Astrocyte (in vitro differentiated cells and primary cell): ENCODE results near the gene RALB. TPM values are rescaled to one million over a fixed set of nuclear protein-coding genes. Genes with fewer than 3 reads are reported as not detected.
A peak's percentile ranks its signal among the peaks of the same experiment; 100 is the strongest.

Experiments used
- DNase-seq: peaks from one replicate; pipeline ENCODE4 v3.0.0-alpha.2; 2010; ENCODE audit warnings: low read depth
- FAIRE-seq: peaks from 2 replicates; lab custom pipeline; 2011; peaks lifted over from hg19 to GRCh38; lab: Jason Lieb, UNC
- H2AFZ ChIP-seq: 2 replicates; pipeline ENCODE4 v1.6.0; 2012; ENCODE audit warnings: low read depth, low read length, inconsistent platforms
- H3K27ac ChIP-seq: 2 replicates; pipeline ENCODE4 v1.5.1; 2011; ENCODE audit warnings: low read depth, low read length, inconsistent platforms
- H3K27me3 ChIP-seq: 2 replicates; pipeline ENCODE4 v1.6.0; 2011; ENCODE audit warnings: low read length, inconsistent platforms; ENCODE audit not compliant: insufficient read depth
- H3K36me3 ChIP-seq: 2 replicates; pipeline ENCODE4 v1.5.1; 2011; ENCODE audit warnings: low read length, inconsistent platforms; ENCODE audit not compliant: insufficient read depth
- H3K4me1 ChIP-seq: 2 replicates; pipeline ENCODE4 v1.5.1; 2011; ENCODE audit warnings: low read length, inconsistent platforms; ENCODE audit not compliant: insufficient read depth
- H3K4me2 ChIP-seq: 2 replicates; pipeline ENCODE4 v1.6.0; 2012; ENCODE audit warnings: low read length, inconsistent platforms
- H3K4me3 ChIP-seq: 2 replicates; pipeline ENCODE4 v1.5.1; 2011; ENCODE audit warnings: low read depth, mild to moderate bottlenecking, low read length, inconsistent platforms; ENCODE audit not compliant: insufficient read depth
- H3K79me2 ChIP-seq: 2 replicates; pipeline ENCODE4 v1.6.0; 2012; ENCODE audit warnings: mild to moderate bottlenecking, low read length, inconsistent platforms; ENCODE audit not compliant: insufficient read depth
- H3K9ac ChIP-seq: 2 replicates; pipeline ENCODE4 v1.6.0; 2012; ENCODE audit warnings: mild to moderate bottlenecking, low read length, inconsistent platforms
- H3K9me3 ChIP-seq: 2 replicates; pipeline ENCODE4 v1.5.1; 2012; ENCODE audit warnings: low read depth, mild to moderate bottlenecking, low read length, inconsistent platforms; ENCODE audit not compliant: insufficient read depth
- H4K20me1 ChIP-seq: 2 replicates; pipeline ENCODE4 v1.6.0; 2012; ENCODE audit warnings: low read length, inconsistent platforms; ENCODE audit not compliant: insufficient read depth
- H3K27ac Mint-ChIP-seq: one replicate; pipeline ENCODE4 v1.8.0; 2021; ENCODE audit warnings: mild to moderate bottlenecking, mixed read lengths; ENCODE audit not compliant: unreplicated experiment
- H3K27me3 Mint-ChIP-seq: one replicate; pipeline ENCODE4 v1.8.0; 2021; ENCODE audit warnings: low read depth, mixed read lengths; ENCODE audit not compliant: unreplicated experiment
- H3K36me3 Mint-ChIP-seq: one replicate; pipeline ENCODE4 v1.8.0; 2021; ENCODE audit warnings: low read depth, mixed read lengths; ENCODE audit not compliant: unreplicated experiment
- H3K4me1 Mint-ChIP-seq: one replicate; pipeline ENCODE4 v1.8.0; 2021; ENCODE audit warnings: low read depth, mixed read lengths; ENCODE audit not compliant: unreplicated experiment
- H3K4me3 Mint-ChIP-seq: one replicate; pipeline ENCODE4 v1.8.0; 2021; ENCODE audit warnings: mild to moderate bottlenecking, moderate library complexity, mixed read lengths; ENCODE audit not compliant: unreplicated experiment
- H3K9me3 Mint-ChIP-seq: one replicate; pipeline ENCODE4 v1.8.0; 2021; ENCODE audit warnings: mild to moderate bottlenecking, mixed read lengths; ENCODE audit not compliant: unreplicated experiment
- CTCF ChIP-seq: IDR thresholded peaks from 2 replicates; pipeline ENCODE4 v1.5.1; 2011; ENCODE audit warnings: low read depth, mild to moderate bottlenecking, inconsistent platforms, low read length, moderate library complexity; ENCODE audit not compliant: insufficient read depth
- EZH2 ChIP-seq: IDR thresholded peaks from 2 replicates; pipeline ENCODE4 v1.6.1; 2012; ENCODE audit warnings: mild to moderate bottlenecking, low read length, inconsistent platforms; ENCODE audit not compliant: insufficient read depth
- total RNA-seq: library from RNA; stranded (reverse); gene quantifications from 2 replicates; pipeline ENCODE4 v1.2.1, GENCODE V29; 2021

RALB gene
- total RNA-seq, 1 donor from 2014 or later, result 44.5 TPM

GRCh38 chr2:120294008-120294340 is 41.3 kb downstream of the RALB start:
- no peaks in the 10 kb centered on the region for H3K9me3 ChIP-seq
- no peak overlapping the region for H2AFZ ChIP-seq
- peaks cover 15% of the 10 kb centered on the region for H3K36me3 Mint-ChIP-seq
- H3K4me1 Mint-ChIP-seq, result peaks cover 36% of the 10 kb centered on the region
- no peaks in the 10 kb centered on the region for H3K27me3 Mint-ChIP-seq
- no peak overlapping the region for H3K9ac ChIP-seq
- peaks cover 10% of the 10 kb centered on the region for H3K36me3 ChIP-seq
- peaks cover 31% of the 10 kb centered on the region for H3K4me1 ChIP-seq
- no peak for FAIRE-seq
- H3K27ac Mint-ChIP-seq, result no peak overlapping the region
- TF ChIP-seq EZH2, result no peak
- no peak for TF ChIP-seq CTCF
- H4K20me1 ChIP-seq, result peaks cover 14% of the 10 kb centered on the region
- H3K27me3 ChIP-seq, result no peaks in the 10 kb centered on the region
- no peak overlapping the region for H3K27ac ChIP-seq
- H3K4me3 Mint-ChIP-seq, result no peak overlapping the region
- no peak overlapping the region for H3K4me3 ChIP-seq
- H3K4me2 ChIP-seq, result no peak overlapping the region
- no peak for DNase-seq
- no peaks in the 10 kb centered on the region for H3K79me2 ChIP-seq
- no peaks in the 10 kb centered on the region for H3K9me3 Mint-ChIP-seq

DNA sequence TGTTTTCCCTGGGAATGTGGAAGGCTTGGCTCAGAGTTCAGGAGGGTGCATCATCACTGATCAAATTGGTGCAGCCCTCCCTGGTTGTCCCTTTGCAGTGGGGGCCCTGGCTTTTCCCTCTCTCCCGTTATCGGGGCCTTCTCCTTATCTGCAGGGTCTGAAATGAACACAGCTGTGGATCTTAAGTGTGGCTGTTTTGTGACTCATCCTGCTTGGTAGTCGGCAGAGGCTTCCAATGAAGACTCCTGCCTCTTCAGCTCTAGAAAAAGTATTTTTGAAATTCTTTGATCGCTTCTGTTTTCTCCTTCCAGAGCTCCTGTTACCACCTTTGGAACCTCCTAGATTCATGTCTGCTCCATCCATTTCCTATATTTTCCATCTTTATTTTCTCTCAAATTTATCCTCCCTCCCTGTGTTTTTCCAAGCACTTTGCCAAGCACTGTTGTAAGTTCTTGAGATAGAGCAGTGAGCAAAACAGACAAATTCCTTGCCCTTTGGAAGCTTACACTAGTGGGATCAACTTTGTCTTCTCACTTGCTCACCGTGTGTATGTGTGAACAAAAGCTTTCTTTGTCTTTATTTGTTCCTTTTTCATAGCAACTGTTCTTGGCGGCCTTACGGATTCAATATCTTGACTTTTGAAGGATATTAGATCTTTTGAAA is 45.7 kb downstream of the RALB start:
- Histone ChIP-seq H3K4me2 (peak overlapping the region; percentile 41), H4K20me1 (peaks cover 4% of the 10 kb centered on the region), H3K9me3 (no peaks in the 10 kb centered on the region), H2AFZ (no peak overlapping the region), H3K27ac (peak overlapping the region; percentile 47), H3K79me2 (no peaks in the 10 kb centered on the region), H3K27me3 (no peaks in the 10 kb centered on the region), H3K4me3 (no peak overlapping the region), H3K9ac (no peak overlapping the region), H3K36me3 (peaks cover 4% of the 10 kb centered on the region), H3K4me1 (peaks cover 30% of the 10 kb centered on the region)
- no peak for TF ChIP-seq CTCF
- TF ChIP-seq EZH2, result no peak
- Mint-ChIP-seq H3K4me1 (peaks cover 36% of the 10 kb centered on the region), H3K27ac (peak overlapping the region; percentile 27), H3K9me3 (no peaks in the 10 kb centered on the region), H3K27me3 (peaks cover 3% of the 10 kb centered on the region), H3K36me3 (peaks cover 27% of the 10 kb centered on the region), H3K4me3 (no peak overlapping the region)
- DNase-seq, result peak; percentile 79
- FAIRE-seq, result peak; percentile 20

- Mint-ChIP-seq H3K4me3 (no peak overlapping the region), H3K27ac (peak overlapping the region; percentile 27), H3K36me3 (peaks cover 31% of the 10 kb centered on the region), H3K27me3 (peaks cover 8% of the 10 kb centered on the region), H3K9me3 (peaks cover 2% of the 10 kb centered on the region), H3K4me1 (peaks cover 31% of the 10 kb centered on the region)
- TF ChIP-seq EZH2 (no peak), CTCF (no peak)
- no peaks in the 10 kb centered on the region for H3K79me2 ChIP-seq
- no peaks in the 10 kb centered on the region for H3K9me3 ChIP-seq
- H3K9ac ChIP-seq, result no peak overlapping the region
- H3K27me3 ChIP-seq, result no peaks in the 10 kb centered on the region
- FAIRE-seq (no peak), DNase-seq (no peak)
- no peak overlapping the region for H3K27ac ChIP-seq
- no peak overlapping the region for H2AFZ ChIP-seq
- no peaks in the 10 kb centered on the region for H3K36me3 ChIP-seq
- H3K4me1 ChIP-seq, result peaks cover 30% of the 10 kb centered on the region
- H3K4me2 ChIP-seq, result no peak overlapping the region
- H4K20me1 ChIP-seq, result peaks cover 4% of the 10 kb centered on the region
- H3K4me3 ChIP-seq, result no peak overlapping the region
Observed at GRCh38 chr2:120299004-120299403, 46.4 kb downstream of the RALB start.
